BE2C (cell line): ENCODE results near the gene C20orf141.

Experiments
- DNase-seq: peaks from one replicate; pipeline ENCODE4 v3.0.0-alpha.2; 2020
- H3K27me3 ChIP-seq: fragments of 250-450 bp; sonication (Bioruptor Pico); 2 replicates; pipeline ENCODE4 v1.5.1; 2020; ENCODE audit warnings: mild to moderate bottlenecking
- H3K36me3 ChIP-seq: fragments of 250-450 bp; sonication (Bioruptor Pico); 2 replicates; pipeline ENCODE4 v1.5.1; 2020; ENCODE audit warnings: mild to moderate bottlenecking
- H3K4me1 ChIP-seq: fragments of 250-450 bp; sonication (Bioruptor Pico); 2 replicates; pipeline ENCODE4 v1.5.1; 2020
- H3K4me3 ChIP-seq: 2 replicates; pipeline ENCODE4 v1.5.1; 2011; ENCODE audit warnings: low read depth, low read length
- H3K9me3 ChIP-seq: fragments of 250-450 bp; sonication (Bioruptor Pico); 2 replicates; pipeline ENCODE4 v1.5.1; 2020
- TF ChIP-seq, protein P1 (sequence below): IDR thresholded peaks from 2 replicates; pipeline ENCODE4 v1.5.1; 2012; ENCODE audit warnings: mild to moderate bottlenecking, low read depth, low read length

The C20orf141 gene

DNA sequence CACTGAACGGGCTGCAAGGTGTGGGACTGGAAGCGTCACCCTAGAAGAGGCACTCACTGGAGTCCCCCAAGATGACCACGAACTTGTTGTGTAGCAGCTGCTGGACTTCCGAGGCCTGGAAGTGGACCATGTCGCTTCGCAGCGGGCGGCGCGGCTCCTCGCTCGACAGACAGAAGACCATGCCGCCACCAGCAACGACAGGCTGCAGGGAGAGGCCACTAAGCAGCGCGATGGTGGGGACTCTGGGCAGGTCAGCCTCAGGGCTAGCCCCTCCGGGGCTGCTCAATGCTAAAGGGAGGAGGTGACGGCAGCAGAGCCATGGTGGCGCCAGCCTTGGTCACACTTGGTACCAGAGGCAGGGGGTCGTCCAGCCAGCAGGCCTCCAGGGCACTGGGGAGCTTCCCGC lies 24.9 kb downstream of the C20orf141 start:
- no peak for DNase-seq
- TF ChIP-seq, protein P1, sequence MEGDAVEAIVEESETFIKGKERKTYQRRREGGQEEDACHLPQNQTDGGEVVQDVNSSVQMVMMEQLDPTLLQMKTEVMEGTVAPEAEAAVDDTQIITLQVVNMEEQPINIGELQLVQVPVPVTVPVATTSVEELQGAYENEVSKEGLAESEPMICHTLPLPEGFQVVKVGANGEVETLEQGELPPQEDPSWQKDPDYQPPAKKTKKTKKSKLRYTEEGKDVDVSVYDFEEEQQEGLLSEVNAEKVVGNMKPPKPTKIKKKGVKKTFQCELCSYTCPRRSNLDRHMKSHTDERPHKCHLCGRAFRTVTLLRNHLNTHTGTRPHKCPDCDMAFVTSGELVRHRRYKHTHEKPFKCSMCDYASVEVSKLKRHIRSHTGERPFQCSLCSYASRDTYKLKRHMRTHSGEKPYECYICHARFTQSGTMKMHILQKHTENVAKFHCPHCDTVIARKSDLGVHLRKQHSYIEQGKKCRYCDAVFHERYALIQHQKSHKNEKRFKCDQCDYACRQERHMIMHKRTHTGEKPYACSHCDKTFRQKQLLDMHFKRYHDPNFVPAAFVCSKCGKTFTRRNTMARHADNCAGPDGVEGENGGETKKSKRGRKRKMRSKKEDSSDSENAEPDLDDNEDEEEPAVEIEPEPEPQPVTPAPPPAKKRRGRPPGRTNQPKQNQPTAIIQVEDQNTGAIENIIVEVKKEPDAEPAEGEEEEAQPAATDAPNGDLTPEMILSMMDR: no peak
- H3K36me3 ChIP-seq: 0 out of 2 replicates have a peak, but pooled peaks cover 4% of the 10 kb centered on the region
- H3K9me3 ChIP-seq: no peaks in the 10 kb centered on the region; the same call in 1 of the 2 replicates
- peak overlapping the region; percentile 73; the same call in 1 of the 2 replicates for H3K4me3 ChIP-seq
- no peaks in the 10 kb centered on the region for H3K27me3 ChIP-seq
- no peaks in the 10 kb centered on the region for H3K4me1 ChIP-seq

DNA sequence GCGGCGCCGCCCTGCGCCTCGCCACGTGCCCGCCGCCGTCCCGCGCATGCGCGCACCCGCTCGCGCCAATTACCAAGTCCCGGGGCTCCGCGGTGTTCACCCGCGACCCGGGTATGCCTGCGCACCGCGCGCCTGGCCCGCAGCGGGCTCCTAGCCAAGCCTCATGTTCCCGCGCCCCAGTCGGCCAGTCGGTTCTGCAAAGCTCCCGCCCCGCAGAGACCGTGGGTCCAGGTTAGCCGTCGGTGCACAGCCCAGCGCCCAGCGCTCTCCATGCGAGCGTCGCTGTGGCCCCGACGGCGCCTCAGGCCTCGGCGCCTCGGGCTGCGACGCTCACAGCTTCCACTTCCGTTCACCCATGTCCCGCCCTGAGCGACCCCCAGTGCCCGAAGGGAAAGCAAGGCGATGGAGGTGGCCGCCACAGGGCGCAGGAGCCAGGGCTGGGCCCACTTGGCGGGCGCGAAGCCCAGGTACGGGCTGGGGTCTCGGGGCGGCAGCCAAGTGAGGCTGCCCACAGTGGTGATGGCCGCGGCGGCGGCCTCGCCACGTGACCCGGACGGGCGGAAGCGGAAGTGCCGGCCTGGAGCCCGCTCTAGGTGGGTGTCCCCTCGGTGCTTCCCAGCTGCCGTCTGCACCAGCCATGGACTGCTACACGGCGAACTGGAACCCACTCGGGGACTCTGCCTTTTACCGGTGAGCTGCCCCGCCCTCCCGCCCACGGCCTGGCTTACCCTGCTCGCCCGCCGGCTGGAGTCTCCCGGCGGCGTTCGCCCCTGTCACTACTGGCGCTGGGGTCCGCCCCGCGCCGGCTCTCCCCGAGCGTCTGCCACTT lies 25.6 kb downstream of the C20orf141 start, which contains the start of the genes PCED1A and VPS16:
Gene PCED1A, minus strand, starts transcription at position 518 of the 829 bp plus-strand sequence. CDS start 743 bp downstream, outside the sequence.
Gene VPS16, plus strand, starts transcription at position 608 of the 829 bp plus-strand sequence. Its CDS starts 30 bp downstream, at position 638.
- Histone ChIP-seq H3K4me3 (peak within 1 kb of the TSS; percentile 73), H3K9me3 (no peaks in the 10 kb centered on the region; the same call in 1 of the 2 replicates), H3K27me3 (no peaks in the 10 kb centered on the region), H3K36me3 (0 out of 2 replicates have a peak, but pooled peaks cover 4% of the 10 kb centered on the region), H3K4me1 (no peaks in the 10 kb centered on the region)
- TF ChIP-seq, protein P1: no peak
- DNase-seq: peak; percentile 83

DNA sequence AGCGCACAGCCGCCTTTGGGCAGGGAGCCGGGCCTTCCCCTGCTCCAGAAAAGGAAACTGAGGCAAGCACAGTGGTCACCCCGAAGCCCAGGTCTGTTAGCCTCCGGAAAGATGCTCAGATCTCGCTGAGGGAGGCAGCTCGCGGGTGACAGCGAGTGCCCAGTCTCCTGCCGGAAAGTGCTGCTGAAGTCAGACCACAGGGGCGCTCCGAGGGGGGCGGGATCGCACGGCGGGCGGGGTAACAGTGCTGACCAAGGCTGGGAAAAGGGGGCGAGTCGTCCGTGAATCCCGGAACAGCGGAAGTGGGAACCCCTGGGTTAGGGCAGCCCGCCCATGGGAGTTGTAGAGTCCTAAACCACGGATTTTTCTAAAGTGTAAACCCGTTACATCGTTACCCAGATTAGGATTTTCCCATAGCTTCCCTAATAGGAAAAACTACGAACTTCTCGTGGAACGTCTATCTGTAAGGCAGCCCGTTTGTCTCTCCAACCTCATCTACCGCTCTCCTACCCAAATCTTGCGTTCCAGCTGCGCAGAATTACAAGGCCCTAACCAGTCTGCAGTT lies 26.3 kb downstream of the C20orf141 start:
- peak; percentile 27 for DNase-seq
- H3K27me3 ChIP-seq: no peaks in the 10 kb centered on the region
- H3K36me3 ChIP-seq: 0 out of 2 replicates have a peak, but pooled peaks cover 4% of the 10 kb centered on the region
- no peaks in the 10 kb centered on the region; the same call in 1 of the 2 replicates for H3K9me3 ChIP-seq
- no peaks in the 10 kb centered on the region for H3K4me1 ChIP-seq
- H3K4me3 ChIP-seq: peak overlapping the region; percentile 73
- TF ChIP-seq, protein P1: no peak

DNA sequence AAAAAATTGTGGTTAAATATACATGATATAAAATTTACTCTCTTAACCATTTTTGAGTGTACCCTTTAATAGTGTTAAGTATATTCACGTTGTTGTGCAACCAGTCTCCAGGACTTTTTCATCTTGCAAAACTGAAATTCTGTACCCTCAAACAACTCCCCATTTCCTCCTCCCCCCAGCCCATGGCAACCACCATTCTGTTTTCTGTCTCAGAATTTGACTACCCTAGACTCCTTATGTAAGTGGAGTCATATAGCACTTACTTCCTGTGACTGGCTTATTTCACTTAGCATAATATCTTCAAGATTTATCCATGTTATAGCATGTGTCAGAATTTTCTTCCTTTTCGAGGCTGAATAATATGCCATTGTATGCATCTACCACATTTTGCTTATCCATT lies 30.8 kb downstream of the C20orf141 start:
- DNase-seq: no peak
- no peaks in the 10 kb centered on the region for H3K27me3 ChIP-seq
- H3K4me3 ChIP-seq: no peak overlapping the region
- H3K36me3 ChIP-seq: no peaks in the 10 kb centered on the region
- no peaks in the 10 kb centered on the region for H3K4me1 ChIP-seq
- no peaks in the 10 kb centered on the region for H3K9me3 ChIP-seq
- TF ChIP-seq, protein P1: no peak

DNA sequence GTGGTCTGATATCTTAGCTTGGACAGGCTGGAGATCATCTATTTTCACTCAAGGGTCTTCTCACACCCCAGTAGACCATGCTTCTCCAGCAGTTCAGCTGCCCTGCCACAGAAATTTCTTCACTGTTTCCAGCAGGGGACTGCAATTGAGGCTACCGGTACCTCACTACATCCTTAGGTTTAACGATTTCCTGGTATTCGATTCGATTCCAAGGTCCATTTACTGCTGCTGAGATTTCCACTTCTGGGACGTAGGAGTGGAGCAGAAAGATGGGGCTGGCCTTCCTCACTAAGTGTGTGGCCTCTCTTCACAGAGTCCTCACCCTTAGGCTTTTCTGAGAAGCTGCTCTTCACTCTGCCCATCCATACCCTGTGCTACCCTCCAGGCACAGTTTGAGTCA lies 31.9 kb downstream of the C20orf141 start:
- Histone ChIP-seq H3K4me1 (no peaks in the 10 kb centered on the region), H3K4me3 (no peak overlapping the region), H3K27me3 (no peaks in the 10 kb centered on the region), H3K36me3 (no peaks in the 10 kb centered on the region), H3K9me3 (no peaks in the 10 kb centered on the region)
- TF ChIP-seq, protein P1: no peak
- DNase-seq: no peak
